Measurements from ENCODE around the gene NLE1. TPM values are rescaled to one million over a fixed set of nuclear protein-coding genes. Genes with fewer than 3 reads are reported as not detected.

Gene NLE1
- polyA plus RNA-seq, 1 donor from 2014 or later = 30.8 TPM

DNA sequence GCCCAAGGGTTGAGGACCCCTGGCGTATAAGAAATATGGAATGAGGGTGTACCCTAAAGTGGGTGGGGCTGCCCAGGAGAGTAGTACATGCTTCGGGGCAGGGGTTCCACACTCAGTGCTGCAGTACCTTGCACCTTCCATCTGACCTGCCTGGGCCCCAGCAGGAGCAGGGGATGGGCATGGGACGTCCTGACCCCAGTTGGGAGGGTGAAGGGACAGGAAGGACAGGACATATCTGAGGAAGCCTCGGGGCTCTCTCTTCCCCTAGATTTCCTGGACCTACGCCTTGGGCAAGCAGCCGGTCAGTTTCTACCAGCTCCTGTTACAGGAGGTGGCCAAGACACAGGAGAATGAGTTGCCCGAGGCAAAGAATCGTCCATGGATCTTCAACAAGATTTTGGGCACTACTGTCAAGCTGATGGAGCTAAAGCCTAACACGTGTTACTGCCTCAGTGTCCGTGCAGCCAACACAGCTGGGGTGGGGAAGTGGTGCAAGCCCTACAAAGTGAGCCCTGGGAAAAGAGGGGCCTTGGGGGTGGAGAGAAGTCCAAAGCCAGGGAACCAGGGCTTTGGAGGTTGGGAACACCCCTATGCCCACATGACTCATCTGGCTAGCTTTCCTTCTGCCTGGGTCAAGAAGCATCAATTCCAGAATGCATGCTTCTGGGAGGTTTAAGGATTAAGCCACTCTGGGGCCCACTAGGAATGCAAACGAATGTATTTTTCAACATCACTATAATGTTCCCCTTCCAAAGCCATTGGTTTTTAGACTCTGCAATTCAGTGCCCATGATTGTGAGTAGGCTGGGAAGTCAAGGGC lies 12.7 kb downstream of the NLE1 start:
- Histone ChIP-seq H3K9me3 (ENCODE audit: low read length) (no peaks in the 10 kb centered on the region), H4K20me1 (ENCODE audit: insufficient read depth) (no peaks in the 10 kb centered on the region), H3K27ac (ENCODE audit: low read length) (no peak overlapping the region), H3K4me3 (ENCODE audit: low read length) (no peak overlapping the region), H3K9ac (ENCODE audit: low read length) (no peak overlapping the region), H2AFZ (ENCODE audit: low read depth, low read length) (no peak overlapping the region), H3K36me3 (ENCODE audit: insufficient read depth, low read length) (no peaks in the 10 kb centered on the region), H3K27me3 (ENCODE audit: insufficient read depth, low read depth, low read length) (no peaks in the 10 kb centered on the region), H3K9me2 (ENCODE audit: insufficient read depth, low read length) (no peaks in the 10 kb centered on the region), H3K4me2 (ENCODE audit: low read length) (no peak overlapping the region), H3K79me2 (replicated peaks; ENCODE audit: insufficient read depth, low read length) (no peaks in the 10 kb centered on the region), H3F3A (ENCODE audit: insufficient read depth, low read length, poor library complexity, severe bottlenecking) (no peaks in the 10 kb centered on the region)
- TF ChIP-seq EZH2 (IDR thresholded peaks at IDR 0.05; ENCODE audit: borderline replicate concordance, insufficient read depth, low read length, poor library complexity, severe bottlenecking) = no peak
- TF ChIP-seq EP300 (conservative IDR thresholded peaks at IDR 0.05; ENCODE audit: poor library complexity, severe bottlenecking) = no peak
- no peak for TF ChIP-seq TAF1 (IDR thresholded peaks at IDR 0.05; ENCODE audit: low read depth)
- TF ChIP-seq RAD21 (conservative IDR thresholded peaks at IDR 0.05) = no peak
- TF ChIP-seq, protein P1, sequence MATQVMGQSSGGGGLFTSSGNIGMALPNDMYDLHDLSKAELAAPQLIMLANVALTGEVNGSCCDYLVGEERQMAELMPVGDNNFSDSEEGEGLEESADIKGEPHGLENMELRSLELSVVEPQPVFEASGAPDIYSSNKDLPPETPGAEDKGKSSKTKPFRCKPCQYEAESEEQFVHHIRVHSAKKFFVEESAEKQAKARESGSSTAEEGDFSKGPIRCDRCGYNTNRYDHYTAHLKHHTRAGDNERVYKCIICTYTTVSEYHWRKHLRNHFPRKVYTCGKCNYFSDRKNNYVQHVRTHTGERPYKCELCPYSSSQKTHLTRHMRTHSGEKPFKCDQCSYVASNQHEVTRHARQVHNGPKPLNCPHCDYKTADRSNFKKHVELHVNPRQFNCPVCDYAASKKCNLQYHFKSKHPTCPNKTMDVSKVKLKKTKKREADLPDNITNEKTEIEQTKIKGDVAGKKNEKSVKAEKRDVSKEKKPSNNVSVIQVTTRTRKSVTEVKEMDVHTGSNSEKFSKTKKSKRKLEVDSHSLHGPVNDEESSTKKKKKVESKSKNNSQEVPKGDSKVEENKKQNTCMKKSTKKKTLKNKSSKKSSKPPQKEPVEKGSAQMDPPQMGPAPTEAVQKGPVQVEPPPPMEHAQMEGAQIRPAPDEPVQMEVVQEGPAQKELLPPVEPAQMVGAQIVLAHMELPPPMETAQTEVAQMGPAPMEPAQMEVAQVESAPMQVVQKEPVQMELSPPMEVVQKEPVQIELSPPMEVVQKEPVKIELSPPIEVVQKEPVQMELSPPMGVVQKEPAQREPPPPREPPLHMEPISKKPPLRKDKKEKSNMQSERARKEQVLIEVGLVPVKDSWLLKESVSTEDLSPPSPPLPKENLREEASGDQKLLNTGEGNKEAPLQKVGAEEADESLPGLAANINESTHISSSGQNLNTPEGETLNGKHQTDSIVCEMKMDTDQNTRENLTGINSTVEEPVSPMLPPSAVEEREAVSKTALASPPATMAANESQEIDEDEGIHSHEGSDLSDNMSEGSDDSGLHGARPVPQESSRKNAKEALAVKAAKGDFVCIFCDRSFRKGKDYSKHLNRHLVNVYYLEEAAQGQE (IDR thresholded peaks at IDR 0.05; ENCODE audit: borderline replicate concordance) = no peak
- TF ChIP-seq MXI1 (conservative IDR thresholded peaks at IDR 0.05; ENCODE audit: poor library complexity, severe bottlenecking) = no peak

GRCh38 chr17:35127751-35128514 lies 14.2 kb downstream of the NLE1 start:
- no peak overlapping the region for H3K4me2 ChIP-seq (ENCODE audit: low read length)
- H2AFZ ChIP-seq (ENCODE audit: low read depth, low read length) = no peak overlapping the region
- no peak overlapping the region for H3K4me3 ChIP-seq (ENCODE audit: low read length)
- H3K27me3 ChIP-seq (ENCODE audit: insufficient read depth, low read depth, low read length) = no peaks in the 10 kb centered on the region
- no peak overlapping the region for H3K9ac ChIP-seq (ENCODE audit: low read length)
- no peaks in the 10 kb centered on the region for H3F3A ChIP-seq (ENCODE audit: insufficient read depth, low read length, poor library complexity, severe bottlenecking)
- H3K79me2 ChIP-seq (replicated peaks; ENCODE audit: insufficient read depth, low read length) = no peaks in the 10 kb centered on the region
- H3K9me3 ChIP-seq (ENCODE audit: low read length) = no peaks in the 10 kb centered on the region
- no peaks in the 10 kb centered on the region for H3K36me3 ChIP-seq (ENCODE audit: insufficient read depth, low read length)
- no peaks in the 10 kb centered on the region for H3K9me2 ChIP-seq (ENCODE audit: insufficient read depth, low read length)
- no peak overlapping the region for H3K27ac ChIP-seq (ENCODE audit: low read length)
- TF ChIP-seq POLR2AphosphoS5 (IDR thresholded peaks at IDR 0.05) (no peak), TAF1 (IDR thresholded peaks at IDR 0.05; ENCODE audit: low read depth) (no peak), RAD21 (conservative IDR thresholded peaks at IDR 0.05) (no peak), EZH2 (IDR thresholded peaks at IDR 0.05; ENCODE audit: borderline replicate concordance, insufficient read depth, low read length, poor library complexity, severe bottlenecking) (no peak), SMC3 (conservative IDR thresholded peaks at IDR 0.05; ENCODE audit: poor library complexity) (no peak), EP300 (conservative IDR thresholded peaks at IDR 0.05; ENCODE audit: poor library complexity, severe bottlenecking) (no peak), MXI1 (conservative IDR thresholded peaks at IDR 0.05; ENCODE audit: poor library complexity, severe bottlenecking) (no peak)
- TF ChIP-seq, protein P1 (IDR thresholded peaks at IDR 0.05; ENCODE audit: borderline replicate concordance) = no peak
- TF ChIP-seq, protein P2, sequence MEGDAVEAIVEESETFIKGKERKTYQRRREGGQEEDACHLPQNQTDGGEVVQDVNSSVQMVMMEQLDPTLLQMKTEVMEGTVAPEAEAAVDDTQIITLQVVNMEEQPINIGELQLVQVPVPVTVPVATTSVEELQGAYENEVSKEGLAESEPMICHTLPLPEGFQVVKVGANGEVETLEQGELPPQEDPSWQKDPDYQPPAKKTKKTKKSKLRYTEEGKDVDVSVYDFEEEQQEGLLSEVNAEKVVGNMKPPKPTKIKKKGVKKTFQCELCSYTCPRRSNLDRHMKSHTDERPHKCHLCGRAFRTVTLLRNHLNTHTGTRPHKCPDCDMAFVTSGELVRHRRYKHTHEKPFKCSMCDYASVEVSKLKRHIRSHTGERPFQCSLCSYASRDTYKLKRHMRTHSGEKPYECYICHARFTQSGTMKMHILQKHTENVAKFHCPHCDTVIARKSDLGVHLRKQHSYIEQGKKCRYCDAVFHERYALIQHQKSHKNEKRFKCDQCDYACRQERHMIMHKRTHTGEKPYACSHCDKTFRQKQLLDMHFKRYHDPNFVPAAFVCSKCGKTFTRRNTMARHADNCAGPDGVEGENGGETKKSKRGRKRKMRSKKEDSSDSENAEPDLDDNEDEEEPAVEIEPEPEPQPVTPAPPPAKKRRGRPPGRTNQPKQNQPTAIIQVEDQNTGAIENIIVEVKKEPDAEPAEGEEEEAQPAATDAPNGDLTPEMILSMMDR (IDR thresholded peaks at IDR 0.05; ENCODE audit: poor library complexity, severe bottlenecking) = no peak
- H4K20me1 ChIP-seq (ENCODE audit: insufficient read depth) = no peaks in the 10 kb centered on the region

Data from neural cell (in vitro differentiated cells).